Measurements from ENCODE around the gene DHX35. TPM values are rescaled to one million over a fixed set of nuclear protein-coding genes. Genes with fewer than 3 reads are reported as not detected.

The DHX35 gene
- total and polyA plus RNA-seq, 2 of the 8 experiments (the other 6 are each of a cell fraction or from before 2014, with no cell fraction given), result 21.9 to 27.7 TPM

GRCh38 chr20:38927902-38928578 is 34.1 kb upstream of the DHX35 start:
- Histone ChIP-seq H2BK5ac (ENCODE audit: low read depth, low read length) (peak overlapping the region; percentile 55), H2BK12ac (ENCODE audit: low read depth, low read length) (no peak overlapping the region), H3K56ac (replicated peaks; ENCODE audit: insufficient read length, low read depth, low read length) (no peak overlapping the region), H3K27ac (ENCODE audit: low read depth, low read length) (no peak overlapping the region), H2BK15ac (ENCODE audit: low read length) (0 out of 2 replicates have a peak overlapping the region, but pooled peaks have one; percentile 16), H2AK5ac (ENCODE audit: low read depth, low read length) (peak overlapping the region; percentile 5; the same call in 1 of the 2 replicates), H3K27me3 (replicated peaks in 1 of 4; ENCODE audit: control insufficient read depth in 3 of 4, extremely low read depth in 1 of 4, insufficient read depth in 3 of 4, low read length in 3 of 4) (no peaks in the 10 kb centered on the region), H3K23me2 (ENCODE audit: low read depth, low read length) (peaks cover 13% of the 10 kb centered on the region), H3K14ac (ENCODE audit: insufficient read length) (no peak overlapping the region), H4K20me1 (replicated peaks in 1 of 2; ENCODE audit: control insufficient read depth in 1 of 2, insufficient read depth in 2 of 2, low read length in 2 of 2) (peaks cover 12 to 18% of the 10 kb centered on the region in 2 experiments), H2AFZ (ENCODE audit: low read length) (no peak overlapping the region), H3K4ac (replicated peaks; ENCODE audit: insufficient read length, low read depth, low read length) (no peak overlapping the region), H3K4me1 (replicated peaks in 1 of 4; ENCODE audit: control insufficient read depth in 3 of 4, insufficient read depth in 4 of 4, low read length in 3 of 4) (peaks cover 6 to 12% (median 8%) of the 10 kb centered on the region in 4 experiments), H2BK20ac (ENCODE audit: low read length) (no peak overlapping the region), H3K9ac (replicated peaks in 1 of 4; ENCODE audit: extremely low read depth in 1 of 4, low read depth in 3 of 4, low read length in 3 of 4) (0 out of 7 replicates have a peak overlapping the region, but pooled peaks of 1 of the 4 experiments have one; percentile 37), H3K79me2 (ENCODE audit: control insufficient read depth in 1 of 2, insufficient read depth in 2 of 2, low read length in 2 of 2) (peaks cover 43 to 64% of the 10 kb centered on the region in 2 experiments), H3K4me3 (ENCODE audit: extremely low read depth in 1 of 4, insufficient read depth in 2 of 4, low read depth in 3 of 4, low read length in 4 of 4) (peak overlapping the region; percentile 22 to 90 (median 24); a peak in 6 of 8 replicates), H3K4me2 (ENCODE audit: insufficient read depth in 1 of 2, low read depth in 2 of 2, low read length in 2 of 2) (peak overlapping the region; percentile 70 to 79), H3K9me3 (ENCODE audit: insufficient read depth in 2 of 2, low read depth in 1 of 2, low read length in 1 of 2) (no peaks in the 10 kb centered on the region), H3K18ac (ENCODE audit: extremely low read depth, low read length) (no peak overlapping the region), H3K36me3 (ENCODE audit: control insufficient read depth in 2 of 4, insufficient read depth in 4 of 4, low read length in 3 of 4) (peaks cover 0 to 5% (median 2%) of the 10 kb centered on the region in 4 experiments; a peak in 3 of 8 replicates), H4K91ac (replicated peaks; ENCODE audit: insufficient read length, low read length) (no peak overlapping the region), H3K23ac (ENCODE audit: insufficient read length) (no peak overlapping the region), H2BK120ac (replicated peaks; ENCODE audit: low read depth, low read length) (no peak overlapping the region), H4K8ac (ENCODE audit: extremely low read depth, insufficient read depth, low read length) (no peak overlapping the region), H3K79me1 (ENCODE audit: low read depth, low read length) (peaks cover 15% of the 10 kb centered on the region), H4K5ac (ENCODE audit: insufficient read length, low read depth, low read length) (no peak overlapping the region)
- FAIRE-seq (no peak), DNase-seq (ENCODE audit: low read depth in 1 of 2, low spot score in 2 of 2) (no peak)
- WGBS, 2 experiments (ENCODE audit: extremely low coverage in 1 of 2, insufficient coverage in 1 of 2, insufficient read length in 1 of 2, insufficient replicate concordance in 2 of 2, low coverage in 1 of 2, low lambda C conversion rate in 2 of 2, missing lambda C conversion rate in 1 of 2), result 84% methylated on average over 5 of the region's 5 CpGs; no CpG with 5 or more reads in 1 of the 2 experiments
- 0 out of 2 replicates have a peak, but pooled peaks have one; percentile 33 for TF ChIP-seq POLR2AphosphoS5 (IDR thresholded peaks at IDR 0.05; ENCODE audit: low read depth, low read length)
- no peak for TF ChIP-seq FOSL1 (IDR thresholded peaks at IDR 0.05; ENCODE audit: insufficient read depth, low read depth, low read length)
- CTCF ChIA-PET (ENCODE audit: partially characterized antibody), result interaction anchor here (0.5 to 1.4 kb wide), 4 partner anchors 9 to 236 kb away, joined by 3 read pairs; no protein-coding TSS in a partner anchor
- POLR2A ChIA-PET (ENCODE audit: partially characterized antibody), result interaction anchor here (1.3 to 5.9 kb wide), 4 partner anchors 11 to 113 kb away, joined by 4 to 57 read pairs (median 30); partner anchors contain the start of gene DHX35
